Caco-2 (cell line): ENCODE data around the gene ITPR3. TPM values are rescaled to one million over a fixed set of nuclear protein-coding genes. Genes with fewer than 3 reads are reported as not detected.

Experiments
- BruUV-seq: library from RNA; stranded (reverse); fragments of 400-500 nt; replicated peaks from 2 replicates; lab custom pipeline; 2021; lab: Mats Ljungman, UMichigan
- CTCF ChIA-PET: fragments of 300-600 bp; sonication (Branson Sonifier 250); formaldehyde crosslinking; loops from one replicate; lab custom pipeline; 2022; ENCODE audit warnings: antibody characterized with exemption; lab: Charles Lee
- POLR2A ChIA-PET: fragments of 300-600 bp; sonication (Branson Sonifier 250); formaldehyde crosslinking; loops from one replicate; lab custom pipeline; 2022; ENCODE audit warnings: antibody characterized with exemption; lab: Charles Lee
- DNase-seq, 2 experiments: peaks; one replicate each; pipeline versions ENCODE4 v3.0.0 to v3.0.0-alpha.2; 2020 to 2022
- H3K27me3 ChIP-seq: replicated peaks from 2 replicates; pipeline ENCODE4 v1.6.0; 2011; ENCODE audit warnings: low read length; ENCODE audit not compliant: control insufficient read depth, insufficient read depth
- H3K36me3 ChIP-seq: 2 replicates; pipeline ENCODE4 v1.5.1; 2011; ENCODE audit warnings: low read length; ENCODE audit not compliant: control insufficient read depth, insufficient read depth
- H3K4me1 ChIP-seq: fragments of 250-450 bp; sonication (Bioruptor Pico); 2 replicates; pipeline ENCODE4 v1.5.1; 2020; ENCODE audit warnings: mild to moderate bottlenecking
- H3K4me3 ChIP-seq: 2 replicates; pipeline ENCODE4 v1.5.1; 2011; ENCODE audit warnings: low read depth, mild to moderate bottlenecking, control low read depth, low read length
- H3K9me3 ChIP-seq: fragments of 250-450 bp; sonication (Bioruptor Pico); 2 replicates; pipeline ENCODE4 v1.5.1; 2020; ENCODE audit warnings: mild to moderate bottlenecking, moderate library complexity
- H3K27ac Mint-ChIP-seq: one replicate; pipeline ENCODE4 v1.8.0; 2022; ENCODE audit warnings: mixed read lengths; ENCODE audit not compliant: unreplicated experiment
- H3K27me3 Mint-ChIP-seq: one replicate; pipeline ENCODE4 v1.8.0; 2022; ENCODE audit warnings: mixed read lengths; ENCODE audit not compliant: insufficient read depth, unreplicated experiment
- H3K36me3 Mint-ChIP-seq: one replicate; pipeline ENCODE4 v1.8.0; 2022; ENCODE audit warnings: mild to moderate bottlenecking, mixed read lengths; ENCODE audit not compliant: insufficient read depth, unreplicated experiment
- H3K4me1 Mint-ChIP-seq: one replicate; pipeline ENCODE4 v1.8.0; 2022; ENCODE audit warnings: low read depth, mixed read lengths; ENCODE audit not compliant: unreplicated experiment
- H3K4me3 Mint-ChIP-seq: one replicate; pipeline ENCODE4 v1.8.0; 2022; ENCODE audit warnings: mild to moderate bottlenecking, moderate library complexity, mixed read lengths; ENCODE audit not compliant: unreplicated experiment
- H3K9me3 Mint-ChIP-seq: one replicate; pipeline ENCODE4 v1.8.0; 2022; ENCODE audit warnings: mixed read lengths; ENCODE audit not compliant: unreplicated experiment
- CTCF ChIP-seq, 2 experiments: fragments of 200-600 bp in 1 of 2; IDR thresholded peaks; 1 replicate in 1 of 2; 2 replicates in 1 of 2; pipeline versions ENCODE4 v1.5.1 to v1.8.0; 2011 to 2022; ENCODE audit warnings: antibody characterized with exemption in 1 of 2, control low read depth in 1 of 2, inconsistent platforms in 1 of 2, low read depth in 1 of 2, low read length in 1 of 2, mild to moderate bottlenecking in 1 of 2, moderate library complexity in 1 of 2; ENCODE audit not compliant: insufficient read depth in 1 of 2, severe bottlenecking in 1 of 2, unreplicated experiment in 1 of 2
- intact Hi-C: fragments of 100-400 bp; cut with micrococcal nuclease; formaldehyde crosslinking; loops from one replicate; pipeline ENCODE4 v1.10.0; 2022; ENCODE audit not compliant: unreplicated experiment
- total RNA-seq: library from RNA; stranded (reverse); gene quantifications from 2 replicates; pipeline ENCODE4 v1.2.3, GENCODE V29; 2022

The ITPR3 gene
- total RNA-seq, 1 experiment from 2014 or later, result 42.1 TPM

GRCh38 chr6:33663028-33663427 is 41.9 kb downstream of the ITPR3 start:
- intact Hi-C loops, result no loop called here
- no peak for DNase-seq
- no peaks in the 10 kb centered on the region for H3K27me3 ChIP-seq
- H3K36me3 Mint-ChIP-seq, result peaks cover 8% of the 10 kb centered on the region
- H3K4me3 ChIP-seq, result no peak overlapping the region
- no peaks in the 10 kb centered on the region for H3K9me3 Mint-ChIP-seq
- no peak for TF ChIP-seq CTCF (IDR thresholded peaks at IDR 0.05; ENCODE audit: insufficient read depth in 1 of 2, low read depth in 1 of 2, low read length in 1 of 2, severe bottlenecking in 1 of 2, unreplicated experiment in 1 of 2)
- POLR2A ChIA-PET, result no interaction called here
- no peaks in the 10 kb centered on the region for H3K4me1 ChIP-seq
- H3K4me3 Mint-ChIP-seq, result no peak overlapping the region
- no peaks in the 10 kb centered on the region for H3K27me3 Mint-ChIP-seq
- H3K36me3 ChIP-seq, result peaks cover 1% of the 10 kb centered on the region
- no peaks in the 10 kb centered on the region for H3K9me3 ChIP-seq
- no peak overlapping the region for H3K27ac Mint-ChIP-seq
- no TSS peak for BruUV-seq
- CTCF ChIA-PET, result no interaction called here
- no peaks in the 10 kb centered on the region for H3K4me1 Mint-ChIP-seq

- CTCF ChIA-PET, result no interaction called here
- no peaks in the 10 kb centered on the region for H3K9me3 ChIP-seq
- H3K36me3 Mint-ChIP-seq, result peaks cover 9% of the 10 kb centered on the region
These were observed 42.8 kb downstream of the ITPR3 start for GRCh38 chr6:33663727-33664449.

GRCh38 chr6:33664506-33665057 is 43.5 kb downstream of the ITPR3 start:
- no peak overlapping the region for H3K4me3 ChIP-seq
- DNase-seq, result no peak
- ChIA-PET POLR2A (no interaction called here), CTCF (no interaction called here)
- no peak overlapping the region for H3K27ac Mint-ChIP-seq
- no peaks in the 10 kb centered on the region for H3K9me3 Mint-ChIP-seq
- peaks cover 8% of the 10 kb centered on the region for H3K4me1 ChIP-seq
- H3K27me3 Mint-ChIP-seq, result no peaks in the 10 kb centered on the region
- no TSS peak for BruUV-seq
- no peaks in the 10 kb centered on the region for H3K27me3 ChIP-seq
- peaks cover 4% of the 10 kb centered on the region for H3K36me3 ChIP-seq
- intact Hi-C loops, result no loop called here
- H3K36me3 Mint-ChIP-seq, result peaks cover 9% of the 10 kb centered on the region
- no peaks in the 10 kb centered on the region for H3K9me3 ChIP-seq
- H3K4me1 Mint-ChIP-seq, result peaks cover 9% of the 10 kb centered on the region
- no peak overlapping the region for H3K4me3 Mint-ChIP-seq
- no peak for TF ChIP-seq CTCF (IDR thresholded peaks at IDR 0.05; ENCODE audit: insufficient read depth in 1 of 2, low read depth in 1 of 2, low read length in 1 of 2, severe bottlenecking in 1 of 2, unreplicated experiment in 1 of 2)

More at GRCh38 chr6:33663727-33664449, 42.8 kb downstream of the ITPR3 start:
- no peak for TF ChIP-seq CTCF (IDR thresholded peaks at IDR 0.05; ENCODE audit: insufficient read depth in 1 of 2, low read depth in 1 of 2, low read length in 1 of 2, severe bottlenecking in 1 of 2, unreplicated experiment in 1 of 2)
- H3K4me3 ChIP-seq, result no peak overlapping the region
- no peaks in the 10 kb centered on the region for H3K27me3 ChIP-seq
- Mint-ChIP-seq H3K27ac (no peak overlapping the region), H3K9me3 (no peaks in the 10 kb centered on the region), H3K27me3 (no peaks in the 10 kb centered on the region), H3K4me1 (peaks cover 4% of the 10 kb centered on the region), H3K4me3 (no peak overlapping the region)
- BruUV-seq, result no TSS peak
- intact Hi-C loops, result no loop called here
- POLR2A ChIA-PET, result no interaction called here
- no peak for DNase-seq
- peaks cover 5% of the 10 kb centered on the region for H3K4me1 ChIP-seq
- peaks cover 4% of the 10 kb centered on the region for H3K36me3 ChIP-seq
